T47D (cell line): ENCODE data around the gene GRID2.

ENCODE experiments used
- DNase-seq, 2 experiments: peaks; one replicate each; pipeline versions ENCODE4 v3.0.0 to v3.0.0-alpha.2; 2011 to 2012; ENCODE audit warnings: low read depth in 1 of 2, low spot score in 1 of 2
- JUND ChIP-seq: IDR thresholded peaks from 2 replicates; pipeline ENCODE4 v1.6.1; 2012; ENCODE audit warnings: low read depth
- in situ Hi-C: cut with HindIII; loops from 2 replicates; pipeline ENCODE4 v1.10.0; 2016; ENCODE audit warnings: low sequenced_read_pairs, low pct_unique_long_range_greater_than_20kb

GRID2 gene

DNA sequence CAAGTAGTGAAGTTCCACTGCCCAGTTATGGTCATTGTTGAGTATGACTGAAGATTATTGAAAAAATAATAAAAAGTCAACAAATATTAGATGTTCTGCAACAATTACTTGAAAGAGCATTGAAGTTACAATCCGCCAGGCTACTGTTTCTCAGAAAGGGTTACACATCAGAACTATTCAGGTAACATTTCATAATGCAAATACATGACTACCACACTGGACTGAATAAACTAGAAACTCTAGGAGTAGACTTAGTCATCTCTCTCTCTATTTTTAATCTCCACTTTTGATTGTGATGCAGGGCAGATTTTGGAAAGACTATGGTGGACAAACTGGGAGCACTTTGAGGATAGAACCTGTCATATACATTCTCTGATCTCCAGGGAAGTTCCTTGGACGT is 776.5 kb downstream of the GRID2 start:
- in situ Hi-C loops, result no loop called here

GRCh38 chr4:93084599-93085305 is 781.0 kb downstream of the GRID2 start:
- no peak for DNase-seq
- no peak for TF ChIP-seq JUND
- in situ Hi-C loops, result no loop called here

More for the DNA sequence above, 776.5 kb downstream of the GRID2 start:
- DNase-seq, result no peak
- TF ChIP-seq JUND, result no peak

DNA sequence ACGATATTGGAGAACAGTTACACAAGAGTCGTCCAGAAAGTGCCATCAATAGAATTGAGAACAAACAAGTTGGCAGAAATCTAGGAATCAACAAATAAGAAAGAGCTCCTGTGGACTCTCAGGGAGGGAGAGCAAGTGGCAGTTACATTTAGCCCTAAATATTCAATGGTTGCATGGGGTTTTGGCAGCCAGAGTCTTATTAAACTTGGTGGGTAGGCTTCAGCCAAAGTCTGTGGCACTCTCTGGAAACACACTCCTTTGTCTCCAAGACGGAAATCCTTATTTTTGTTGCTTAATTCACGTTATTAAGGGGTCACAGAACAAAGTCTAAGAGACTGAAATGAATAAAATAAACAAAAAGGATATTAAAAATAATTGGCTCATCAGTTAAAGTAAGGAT is 782.6 kb downstream of the GRID2 start:
- in situ Hi-C loops, result no loop called here
- no peak for DNase-seq
- no peak for TF ChIP-seq JUND

DNA sequence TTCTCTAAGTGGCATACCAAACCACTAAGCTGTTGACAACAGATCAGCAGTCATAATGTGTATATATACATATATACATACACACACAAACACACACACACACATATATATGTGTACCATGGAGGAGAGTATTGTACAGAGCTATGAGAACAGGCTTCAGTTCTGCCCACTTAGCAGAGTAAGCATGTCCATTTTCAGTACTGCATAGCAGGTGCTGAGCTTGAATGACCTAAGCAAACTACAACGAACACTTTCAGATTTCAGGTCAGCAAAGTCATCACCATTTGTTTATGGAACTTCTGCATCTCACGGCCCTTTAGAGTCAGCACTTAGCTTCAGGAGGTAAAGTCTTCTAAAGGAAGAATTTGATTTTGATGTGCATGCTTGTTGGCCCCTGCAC is 789.0 kb downstream of the GRID2 start:
- TF ChIP-seq JUND, result no peak
- in situ Hi-C loops, result no loop called here
- no peak for DNase-seq

GRCh38 chr4:93103042-93103441 is 799.3 kb downstream of the GRID2 start:
- in situ Hi-C loops, result no loop called here
- TF ChIP-seq JUND, result no peak

DNA sequence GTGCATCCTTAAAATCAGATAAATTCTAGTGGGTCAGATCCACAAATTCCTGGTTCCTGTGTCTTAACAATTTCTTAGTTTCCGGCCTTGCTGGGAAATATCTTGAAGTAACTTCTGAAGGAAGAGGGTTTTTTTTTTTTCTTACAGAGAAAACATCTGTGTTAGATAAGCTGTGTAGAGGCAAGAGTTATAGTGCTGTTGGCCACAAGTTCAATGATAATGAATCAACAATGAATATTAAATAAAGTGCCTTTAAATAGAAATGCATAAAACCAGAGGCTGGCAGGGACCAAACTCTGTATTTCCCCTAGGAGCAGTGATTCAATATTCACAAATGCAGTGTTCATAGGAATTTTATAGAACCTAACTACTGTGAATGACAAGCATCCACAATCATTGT is 812.9 kb downstream of the GRID2 start:
- in situ Hi-C loops, result no loop called here
- no peak for TF ChIP-seq JUND
- no peak for DNase-seq

More at GRCh38 chr4:93103042-93103441, 799.3 kb downstream of the GRID2 start:
- no peak for DNase-seq

DNA sequence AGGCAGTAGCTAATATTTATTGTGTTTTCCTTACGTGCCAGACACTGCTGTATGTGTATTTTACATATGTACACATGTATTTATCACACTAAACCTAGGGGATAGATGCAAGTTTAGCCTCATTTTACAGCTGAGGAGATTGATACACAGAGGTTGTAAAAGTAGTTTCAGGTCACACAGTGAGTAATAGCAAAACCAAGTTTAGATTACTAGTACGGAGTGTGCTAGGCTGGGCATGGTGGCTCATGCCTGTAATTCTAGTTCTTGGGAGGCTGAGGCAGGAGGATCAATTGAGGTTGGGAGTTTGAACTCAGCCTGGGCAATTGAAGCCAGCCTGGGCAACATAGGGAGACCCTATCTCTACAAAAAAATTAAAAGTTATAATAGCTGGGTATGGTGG is 823.7 kb downstream of the GRID2 start:
- no peak for DNase-seq
- TF ChIP-seq JUND, result no peak
- in situ Hi-C loops, result no loop called here

DNA sequence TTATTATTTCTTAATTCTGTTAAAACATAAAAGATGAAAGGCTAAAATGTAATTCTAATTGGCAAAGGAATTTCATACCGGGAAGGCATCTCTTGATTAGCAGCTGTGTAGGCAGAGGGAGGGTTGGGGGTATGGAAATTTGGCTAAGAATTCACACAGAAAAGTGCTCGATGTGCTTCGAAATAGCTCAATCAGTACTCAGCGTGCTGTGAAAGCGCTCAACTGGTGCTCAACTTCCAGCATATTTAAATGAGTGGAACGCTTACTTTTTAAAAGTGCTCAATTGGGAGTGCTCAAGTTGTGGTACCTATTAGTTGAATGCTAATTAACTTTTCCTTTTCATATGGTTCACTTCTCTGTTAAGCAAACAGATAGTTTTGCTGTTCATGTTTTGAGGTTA is 828.9 kb downstream of the GRID2 start:
- DNase-seq, result no peak
- no peak for TF ChIP-seq JUND
- in situ Hi-C loops, result no loop called here

- TF ChIP-seq JUND, result no peak
- in situ Hi-C loops, result no loop called here
- no peak for DNase-seq
These were observed 835.4 kb downstream of the GRID2 start for GRCh38 chr4:93139118-93139517.

DNA sequence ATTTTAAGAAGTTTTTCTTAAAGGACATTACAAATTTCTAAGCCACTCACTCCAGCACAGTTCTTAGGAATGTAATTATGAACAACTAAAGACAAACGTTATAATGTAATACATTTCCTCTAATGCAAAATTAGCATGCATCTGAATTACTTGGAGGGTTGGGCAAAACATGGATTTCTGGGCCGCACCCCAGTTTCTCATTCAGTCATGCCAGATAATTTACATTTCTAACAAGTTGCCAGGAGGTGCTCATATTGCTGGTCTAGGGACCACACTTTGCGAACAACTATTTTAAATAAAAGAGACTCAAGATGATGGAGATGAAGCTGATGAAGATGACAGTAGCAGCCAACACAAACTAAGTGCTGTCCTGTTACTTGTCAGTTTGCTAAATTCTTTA is 840.1 kb downstream of the GRID2 start:
- in situ Hi-C loops, result no loop called here
- TF ChIP-seq JUND, result no peak
- no peak for DNase-seq

DNA sequence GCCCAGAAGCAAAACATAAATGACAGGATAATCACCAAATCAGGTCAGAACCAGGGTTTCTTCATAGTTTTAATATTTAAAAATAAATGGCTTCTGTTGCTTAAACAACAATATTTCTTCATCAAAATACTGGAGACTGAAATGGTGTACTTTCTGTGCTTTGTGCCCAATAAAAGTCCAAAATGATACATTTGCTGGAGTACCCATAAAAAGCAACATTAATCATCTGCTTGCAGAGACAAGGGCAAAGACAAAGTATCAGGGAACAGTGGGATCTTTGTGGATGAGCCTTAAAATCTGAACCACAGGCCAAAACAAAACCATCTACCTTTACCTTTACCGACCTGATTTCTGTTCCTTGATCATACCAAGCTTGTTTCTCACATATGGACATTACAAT is 840.9 kb downstream of the GRID2 start:
- no peak for DNase-seq
- no peak for TF ChIP-seq JUND
- in situ Hi-C loops, result no loop called here

- no peak for TF ChIP-seq JUND
- no peak for DNase-seq
- in situ Hi-C loops, result no loop called here
These were observed 843.9 kb downstream of the GRID2 start for GRCh38 chr4:93147524-93148212.

DNA sequence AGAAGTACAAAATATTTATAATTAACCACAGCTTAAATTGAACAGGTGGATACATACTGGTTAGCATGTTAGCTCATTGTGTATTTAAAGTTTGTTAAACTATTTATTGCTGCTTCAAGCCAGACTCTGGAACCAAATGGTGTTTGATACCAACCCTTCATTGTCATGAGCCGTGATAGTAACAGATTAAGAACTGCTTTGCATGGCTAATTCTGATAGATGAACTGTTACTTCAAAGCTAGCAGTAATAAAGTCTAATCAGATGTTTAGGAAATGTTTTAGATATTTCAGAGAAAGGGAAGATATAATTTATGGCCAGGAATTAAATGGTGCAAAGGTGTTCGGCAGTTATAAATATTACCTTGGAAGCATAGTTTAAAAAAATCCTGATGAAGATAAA is 848.7 kb downstream of the GRID2 start:
- DNase-seq, result no peak
- TF ChIP-seq JUND, result no peak
- in situ Hi-C loops, result no loop called here
